ENCODE results near the gene FAM163B. TPM values are rescaled to one million over a fixed set of nuclear protein-coding genes. Genes with fewer than 3 reads are reported as not detected.

FAM163B gene
- total RNA-seq, 1 donor from 2014 or later: not detected

- Mint-ChIP-seq H3K27me3 (ENCODE audit: low read depth) (peaks cover 73% of the 10 kb centered on the region), H3K27ac (ENCODE audit: unreplicated experiment) (no peak overlapping the region), H3K36me3 (ENCODE audit: low read depth) (no peaks in the 10 kb centered on the region), H3K4me1 (no peaks in the 10 kb centered on the region), H3K4me3 (no peak overlapping the region), H3K9me3 (peaks cover 2% of the 10 kb centered on the region)
- no peak for TF ChIP-seq CTCF (conservative IDR thresholded peaks at IDR 0.05)
- no peak for DNase-seq (ENCODE audit: low read depth, low spot score)
Observed at GRCh38 chr9:133619791-133620190, 10.6 kb upstream of the FAM163B start.

- no peak for TF ChIP-seq CTCF (conservative IDR thresholded peaks at IDR 0.05)
- Mint-ChIP-seq H3K36me3 (ENCODE audit: low read depth) (no peaks in the 10 kb centered on the region), H3K27ac (ENCODE audit: unreplicated experiment) (no peak overlapping the region), H3K4me3 (no peak overlapping the region), H3K4me1 (no peaks in the 10 kb centered on the region), H3K27me3 (ENCODE audit: low read depth) (peaks cover 80% of the 10 kb centered on the region), H3K9me3 (no peaks in the 10 kb centered on the region)
- no peak for DNase-seq (ENCODE audit: low read depth, low spot score)
Observed at GRCh38 chr9:133618726-133619125, 9.5 kb upstream of the FAM163B start.

GRCh38 chr9:133616643-133617405, 7.6 kb upstream of the FAM163B start:
- Mint-ChIP-seq H3K27me3 (ENCODE audit: low read depth) (peaks cover 80% of the 10 kb centered on the region), H3K9me3 (no peaks in the 10 kb centered on the region), H3K4me3 (no peak overlapping the region), H3K27ac (ENCODE audit: unreplicated experiment) (no peak overlapping the region), H3K36me3 (ENCODE audit: low read depth) (no peaks in the 10 kb centered on the region), H3K4me1 (no peaks in the 10 kb centered on the region)
- TF ChIP-seq CTCF (conservative IDR thresholded peaks at IDR 0.05): no peak
- DNase-seq (ENCODE audit: low read depth, low spot score): no peak

- Mint-ChIP-seq H3K27me3 (ENCODE audit: low read depth) (peaks cover 81% of the 10 kb centered on the region), H3K36me3 (ENCODE audit: low read depth) (no peaks in the 10 kb centered on the region), H3K4me3 (no peak overlapping the region), H3K27ac (ENCODE audit: unreplicated experiment) (no peak overlapping the region), H3K4me1 (no peaks in the 10 kb centered on the region), H3K9me3 (no peaks in the 10 kb centered on the region)
- no peak for TF ChIP-seq CTCF (conservative IDR thresholded peaks at IDR 0.05)
- no peak for DNase-seq (ENCODE audit: low read depth, low spot score)
Observed at GRCh38 chr9:133615606-133616188, 6.5 kb upstream of the FAM163B start.

GRCh38 chr9:133615186-133615585, 6.0 kb upstream of the FAM163B start:
- Mint-ChIP-seq H3K4me1 (no peaks in the 10 kb centered on the region), H3K27me3 (ENCODE audit: low read depth) (peaks cover 82% of the 10 kb centered on the region), H3K4me3 (no peak overlapping the region), H3K9me3 (no peaks in the 10 kb centered on the region), H3K27ac (ENCODE audit: unreplicated experiment) (no peak overlapping the region), H3K36me3 (ENCODE audit: low read depth) (no peaks in the 10 kb centered on the region)
- no peak for TF ChIP-seq CTCF (conservative IDR thresholded peaks at IDR 0.05)
- no peak for DNase-seq (ENCODE audit: low read depth, low spot score)

All from neural crest cell (in vitro differentiated cells).